Neuronal stem cell (in vitro differentiated cells): ENCODE results near the gene NAV2.

Experiments used
- DNase-seq: peaks from one replicate; pipeline ENCODE4 v3.0.0-alpha.2; 2013; ENCODE audit warnings: low spot score
- H2AFZ ChIP-seq: one replicate; pipeline ENCODE4 v1.6.1; 2013; ENCODE audit warnings: mild to moderate bottlenecking, low read length, inconsistent platforms
- H2AK5ac ChIP-seq: 2 replicates; pipeline ENCODE4 v1.6.1; 2013; ENCODE audit warnings: low read depth, mild to moderate bottlenecking, inconsistent platforms, low read length, moderate library complexity, mixed read lengths
- H2BK120ac ChIP-seq: 2 replicates; pipeline ENCODE4 v1.6.1; 2013; ENCODE audit warnings: low read depth, mild to moderate bottlenecking, inconsistent platforms, low read length, moderate library complexity, mixed read lengths
- H2BK12ac ChIP-seq: one replicate; pipeline ENCODE4 v1.6.1; 2013; ENCODE audit warnings: low read length, inconsistent platforms
- H2BK15ac ChIP-seq: 2 replicates; pipeline ENCODE4 v1.6.1; 2013; ENCODE audit warnings: mild to moderate bottlenecking, low read length, inconsistent platforms, mixed read lengths
- H2BK5ac ChIP-seq: one replicate; pipeline ENCODE4 v1.6.1; 2013; ENCODE audit warnings: inconsistent platforms, mild to moderate bottlenecking, low read length, moderate library complexity
- H3K14ac ChIP-seq: one replicate; pipeline ENCODE4 v1.6.1; 2013; ENCODE audit warnings: low read length, inconsistent platforms
- H3K18ac ChIP-seq: 2 replicates; pipeline ENCODE4 v1.6.1; 2013; ENCODE audit warnings: low read length, inconsistent platforms
- H3K23ac ChIP-seq: 2 replicates; pipeline ENCODE4 v1.6.1; 2013; ENCODE audit warnings: low read depth, mild to moderate bottlenecking, mixed read lengths, low read length, inconsistent platforms; ENCODE audit not compliant: poor library complexity
- H3K27ac ChIP-seq: replicated peaks from 3 replicates; pipeline ENCODE4 v1.5.1; 2013; ENCODE audit warnings: low read length, inconsistent platforms
- H3K27me3 ChIP-seq, 3 experiments: 2 replicates each; pipeline ENCODE4 v1.6.1; 2013; ENCODE audit warnings: low read length in 3 of 3, mild to moderate bottlenecking in 2 of 3, inconsistent platforms in 1 of 3, low read depth in 1 of 3, mixed read lengths in 1 of 3, moderate library complexity in 1 of 3; ENCODE audit not compliant: control insufficient read depth in 3 of 3, insufficient read depth in 3 of 3
- H3K36me3 ChIP-seq, 2 donors: replicated peaks in 1 of 2; 2 replicates each; pipeline ENCODE4 v1.6.1; 2013; ENCODE audit warnings: low read length in 2 of 2; ENCODE audit not compliant: control insufficient read depth in 2 of 2, insufficient read depth in 2 of 2
- H3K4ac ChIP-seq: 2 replicates; pipeline ENCODE4 v1.6.1; 2013; ENCODE audit warnings: inconsistent platforms, mild to moderate bottlenecking, low read length, moderate library complexity
- H3K4me1 ChIP-seq, 2 donors: 1 replicate in 1 of 2; 2 replicates in 1 of 2; pipeline ENCODE4 v1.6.1; 2013; ENCODE audit warnings: low read length in 2 of 2, low read depth in 1 of 2; ENCODE audit not compliant: control insufficient read depth in 2 of 2, insufficient read depth in 1 of 2
- H3K4me2 ChIP-seq: one replicate; pipeline ENCODE4 v1.6.1; 2013; ENCODE audit warnings: mild to moderate bottlenecking, low read length, inconsistent platforms; ENCODE audit not compliant: insufficient read depth, poor library complexity, severe bottlenecking
- H3K4me3 ChIP-seq, 2 donors: 2 replicates each; pipeline ENCODE4 v1.5.1; 2013; ENCODE audit warnings: low read length in 2 of 2, mild to moderate bottlenecking in 2 of 2, inconsistent platforms in 1 of 2, moderate library complexity in 1 of 2
- H3K79me1 ChIP-seq: one replicate; pipeline ENCODE4 v1.6.1; 2013; ENCODE audit warnings: low read depth, mild to moderate bottlenecking, inconsistent platforms, low read length, moderate library complexity
- H3K9ac ChIP-seq: one replicate; pipeline ENCODE4 v1.6.1; 2013; ENCODE audit warnings: mild to moderate bottlenecking, low read depth, low read length, inconsistent platforms; ENCODE audit not compliant: poor library complexity
- H3K9me3 ChIP-seq, 2 donors: replicated peaks in 1 of 2; 2 replicates each; pipeline versions ENCODE3 to v1.6.1; 2013; ENCODE audit warnings: low read length in 2 of 2, mild to moderate bottlenecking in 2 of 2, inconsistent platforms in 1 of 2, low read depth in 1 of 2, mixed read lengths in 1 of 2, moderate library complexity in 1 of 2; ENCODE audit not compliant: control insufficient read depth in 2 of 2, insufficient read depth in 1 of 2
- H4K8ac ChIP-seq: one replicate; pipeline ENCODE4 v1.6.1; 2013; ENCODE audit warnings: low read depth, mild to moderate bottlenecking, inconsistent platforms, low read length, moderate library complexity
- H4K91ac ChIP-seq: one replicate; pipeline ENCODE4 v1.6.1; 2013; ENCODE audit warnings: low read length, low read depth, mild to moderate bottlenecking, inconsistent platforms; ENCODE audit not compliant: poor library complexity
- WGBS, 2 donors: extraction: QIAGEN DNeasy Blood & Tissue Kit; methylation state at CpG; one replicate each; pipeline ENCODE4 v1.1.7; 2013; ENCODE audit warnings: missing lambda C conversion rate in 2 of 2, mixed read lengths in 1 of 2; ENCODE audit not compliant: insufficient read length in 2 of 2, insufficient replicate concordance in 1 of 2; ENCODE audit errors: extremely low coverage in 2 of 2; 5-methylcytosine and 5-hydroxymethylcytosine counted together

The NAV2 gene

GRCh38 chr11:20027556-20028013 lies 314.9 kb downstream of the NAV2 start:
- Histone ChIP-seq H3K79me1 (no peaks in the 10 kb centered on the region), H3K4me2 (peak overlapping the region; percentile 61), H2BK120ac (no peak overlapping the region), H3K18ac (no peak overlapping the region), H2BK15ac (no peak overlapping the region), H3K14ac (no peak overlapping the region), H2AFZ (no peak overlapping the region), H3K9me3 (no peaks in the 10 kb centered on the region), H3K27ac (no peak overlapping the region), H2AK5ac (no peak overlapping the region), H2BK12ac (no peak overlapping the region), H3K27me3 (peaks cover 0 to 17% (median 0%) of the 10 kb centered on the region in 3 experiments), H3K4me1 (peaks cover 24 to 38% of the 10 kb centered on the region in 2 donors), H2BK5ac (no peak overlapping the region), H4K91ac (no peak overlapping the region), H3K36me3 (no peaks in the 10 kb centered on the region), H3K9ac (no peak overlapping the region), H3K4ac (no peak overlapping the region), H3K4me3 (no peak overlapping the region), H4K8ac (no peak overlapping the region), H3K23ac (no peak overlapping the region)
- no peak for DNase-seq
- WGBS, 2 donors: no CpG with 5 or more reads among the region's 4 CpGs

GRCh38 chr11:20029193-20029592 lies 316.6 kb downstream of the NAV2 start:
- peaks cover 22 to 27% of the 10 kb centered on the region in 2 donors for H3K4me1 ChIP-seq
- no peak overlapping the region for H3K4me3 ChIP-seq
- H3K9me3 ChIP-seq: no peaks in the 10 kb centered on the region
- no peak overlapping the region for H2AK5ac ChIP-seq
- H2BK12ac ChIP-seq: no peak overlapping the region
- H2BK15ac ChIP-seq: no peak overlapping the region
- no peak for DNase-seq
- H2AFZ ChIP-seq: no peak overlapping the region
- H3K9ac ChIP-seq: no peak overlapping the region
- WGBS, 2 donors: no CpG with 5 or more reads among the region's 3 CpGs
- no peak overlapping the region for H3K14ac ChIP-seq
- H3K27me3 ChIP-seq: peaks cover 0 to 11% (median 0%) of the 10 kb centered on the region in 3 experiments
- no peaks in the 10 kb centered on the region for H3K79me1 ChIP-seq
- H3K4ac ChIP-seq: no peak overlapping the region
- no peak overlapping the region for H2BK5ac ChIP-seq
- H2BK120ac ChIP-seq: no peak overlapping the region
- no peak overlapping the region for H3K4me2 ChIP-seq
- H4K8ac ChIP-seq: no peak overlapping the region
- no peak overlapping the region for H3K18ac ChIP-seq
- H3K23ac ChIP-seq: no peak overlapping the region
- H3K36me3 ChIP-seq: no peaks in the 10 kb centered on the region
- H4K91ac ChIP-seq: no peak overlapping the region
- no peak overlapping the region for H3K27ac ChIP-seq

GRCh38 chr11:20030472-20030871 lies 317.8 kb downstream of the NAV2 start:
- no peak for DNase-seq
- H3K14ac ChIP-seq: no peak overlapping the region
- H3K4me3 ChIP-seq: no peak overlapping the region
- H2BK5ac ChIP-seq: no peak overlapping the region
- no peaks in the 10 kb centered on the region for H3K79me1 ChIP-seq
- no peak overlapping the region for H2BK120ac ChIP-seq
- no peak overlapping the region for H3K18ac ChIP-seq
- H2BK15ac ChIP-seq: no peak overlapping the region
- no peak overlapping the region for H4K8ac ChIP-seq
- H3K27ac ChIP-seq: no peak overlapping the region
- H3K9ac ChIP-seq: no peak overlapping the region
- H3K9me3 ChIP-seq: no peaks in the 10 kb centered on the region
- H4K91ac ChIP-seq: no peak overlapping the region
- no peak overlapping the region for H2AFZ ChIP-seq
- peaks cover 19 to 24% of the 10 kb centered on the region in 2 donors for H3K4me1 ChIP-seq
- H3K23ac ChIP-seq: no peak overlapping the region
- no peak overlapping the region for H3K4ac ChIP-seq
- H2BK12ac ChIP-seq: no peak overlapping the region
- H3K36me3 ChIP-seq: peaks cover 0 to 1% of the 10 kb centered on the region in 2 donors
- no peak overlapping the region for H3K4me2 ChIP-seq
- 100% methylated on average over 1 of the region's 1 CpG for WGBS, 2 donors
- peaks cover 0 to 5% (median 0%) of the 10 kb centered on the region in 3 experiments for H3K27me3 ChIP-seq
- H2AK5ac ChIP-seq: no peak overlapping the region

GRCh38 chr11:20031155-20032001 lies 318.7 kb downstream of the NAV2 start:
- Histone ChIP-seq H4K8ac (no peak overlapping the region), H4K91ac (no peak overlapping the region), H3K9me3 (no peaks in the 10 kb centered on the region), H3K79me1 (no peaks in the 10 kb centered on the region), H2BK15ac (no peak overlapping the region), H2BK5ac (no peak overlapping the region), H3K9ac (no peak overlapping the region), H3K4me1 (peaks cover 16 to 22% of the 10 kb centered on the region in 2 donors), H3K36me3 (peaks cover 0 to 10% of the 10 kb centered on the region in 2 donors), H3K18ac (no peak overlapping the region), H2AK5ac (no peak overlapping the region), H3K4ac (no peak overlapping the region), H3K4me2 (no peak overlapping the region), H2BK120ac (no peak overlapping the region), H3K14ac (no peak overlapping the region), H3K23ac (no peak overlapping the region), H2BK12ac (no peak overlapping the region), H2AFZ (no peak overlapping the region), H3K4me3 (no peak overlapping the region), H3K27me3 (peaks cover 0 to 1% (median 0%) of the 10 kb centered on the region in 3 experiments), H3K27ac (no peak overlapping the region)
- DNase-seq: no peak
- WGBS, 2 donors: no CpG with 5 or more reads among the region's 7 CpGs
